GM21367 (cell line): Measurements from ENCODE around the gene OTOF.

Experiments used
- ATAC-seq: cut with Tn5 transposase; IDR thresholded peaks from one replicate; pipeline ENCODE4 v1.9.1; 2021; ENCODE audit not compliant: unreplicated experiment

OTOF gene

DNA sequence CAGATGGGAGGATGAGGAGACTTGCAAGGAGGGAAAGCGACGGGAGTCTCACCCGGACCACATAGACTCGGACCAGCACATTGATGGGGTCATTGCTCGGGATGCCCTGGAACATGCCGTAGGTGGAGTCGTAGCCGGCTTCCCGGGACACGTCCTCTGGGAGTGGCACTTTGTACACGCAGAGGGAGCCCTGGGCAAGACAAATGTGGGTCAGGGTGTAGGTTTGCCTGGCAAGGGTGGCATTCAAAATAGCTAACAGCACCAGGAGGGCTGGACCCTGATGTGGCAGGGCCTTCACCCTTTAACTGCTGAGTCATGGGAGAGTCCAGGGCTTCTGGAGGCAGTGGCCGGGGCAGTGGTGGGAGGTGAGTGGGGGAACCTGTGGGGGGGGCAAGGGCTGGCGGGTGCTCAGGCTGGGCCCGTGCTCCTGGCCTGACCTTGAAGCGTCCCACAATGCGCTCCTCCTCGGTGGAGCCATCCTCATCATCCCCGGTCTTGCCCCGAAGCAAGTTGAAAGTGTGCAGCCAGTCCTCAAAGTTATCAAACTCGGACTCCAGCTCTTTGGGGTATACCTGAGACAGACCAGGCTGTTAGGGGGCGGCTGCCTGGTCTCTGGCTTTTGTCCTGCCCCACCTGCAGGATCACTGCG, 11.1 kb downstream of the OTOF start:
- no peak for ATAC-seq

DNA sequence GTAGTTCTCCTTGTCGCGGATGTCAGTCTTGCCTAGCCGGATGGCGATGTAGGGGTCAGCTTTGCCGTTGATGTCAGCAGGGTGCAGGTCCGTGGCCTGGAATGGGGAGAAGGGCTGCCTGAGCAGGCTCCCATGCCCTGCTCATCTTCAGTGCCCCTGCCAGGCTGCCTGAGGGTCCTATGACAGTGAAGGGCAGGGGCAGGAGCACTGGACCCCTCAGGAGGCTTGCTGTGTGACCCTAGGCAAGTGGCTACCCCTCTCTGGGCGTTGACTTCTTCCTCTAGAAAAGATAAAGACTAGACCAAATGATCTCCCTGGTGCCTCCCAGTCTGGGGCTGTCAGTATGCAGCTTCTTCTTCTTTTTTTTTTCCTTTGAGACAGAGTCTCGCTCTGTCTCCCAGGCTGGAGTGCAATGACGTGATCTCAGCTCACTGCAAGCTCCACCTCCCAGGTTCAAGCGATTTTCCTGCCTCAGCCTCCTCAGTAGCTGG, 11.9 kb downstream of the OTOF start:
- ATAC-seq, result no peak

DNA sequence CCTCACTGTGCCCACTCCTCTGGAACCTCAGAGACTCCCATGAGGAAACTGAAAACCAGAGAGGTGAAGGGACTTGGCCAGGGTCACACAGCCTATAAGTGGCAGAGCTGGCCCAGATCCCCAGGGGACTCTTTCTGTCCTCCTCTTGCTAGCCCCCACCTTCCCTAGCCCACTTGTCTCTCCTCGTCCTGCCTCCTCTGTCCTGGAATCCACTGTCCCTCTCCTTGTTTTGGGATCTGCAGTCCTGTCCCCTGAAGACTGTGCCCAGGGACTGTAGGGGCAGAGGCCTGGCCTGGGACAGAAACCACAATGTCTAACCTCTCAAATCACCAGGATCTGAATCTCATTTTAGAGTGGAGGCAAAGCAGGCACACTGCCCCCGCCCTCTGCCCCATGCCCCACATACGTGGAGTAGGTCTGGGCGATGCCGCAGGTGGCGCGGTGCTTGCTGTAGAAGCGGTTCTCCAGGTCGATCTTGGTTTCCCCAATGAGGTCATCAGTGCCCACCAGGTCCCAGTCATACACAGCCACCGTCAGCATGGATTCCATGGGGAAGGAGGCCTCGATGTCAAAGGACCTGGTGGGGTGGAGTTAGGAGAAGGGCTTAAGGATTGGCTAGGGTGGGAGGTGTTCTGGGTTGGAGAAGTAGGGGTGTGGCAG, 12.5 kb downstream of the OTOF start:
- no peak for ATAC-seq

DNA sequence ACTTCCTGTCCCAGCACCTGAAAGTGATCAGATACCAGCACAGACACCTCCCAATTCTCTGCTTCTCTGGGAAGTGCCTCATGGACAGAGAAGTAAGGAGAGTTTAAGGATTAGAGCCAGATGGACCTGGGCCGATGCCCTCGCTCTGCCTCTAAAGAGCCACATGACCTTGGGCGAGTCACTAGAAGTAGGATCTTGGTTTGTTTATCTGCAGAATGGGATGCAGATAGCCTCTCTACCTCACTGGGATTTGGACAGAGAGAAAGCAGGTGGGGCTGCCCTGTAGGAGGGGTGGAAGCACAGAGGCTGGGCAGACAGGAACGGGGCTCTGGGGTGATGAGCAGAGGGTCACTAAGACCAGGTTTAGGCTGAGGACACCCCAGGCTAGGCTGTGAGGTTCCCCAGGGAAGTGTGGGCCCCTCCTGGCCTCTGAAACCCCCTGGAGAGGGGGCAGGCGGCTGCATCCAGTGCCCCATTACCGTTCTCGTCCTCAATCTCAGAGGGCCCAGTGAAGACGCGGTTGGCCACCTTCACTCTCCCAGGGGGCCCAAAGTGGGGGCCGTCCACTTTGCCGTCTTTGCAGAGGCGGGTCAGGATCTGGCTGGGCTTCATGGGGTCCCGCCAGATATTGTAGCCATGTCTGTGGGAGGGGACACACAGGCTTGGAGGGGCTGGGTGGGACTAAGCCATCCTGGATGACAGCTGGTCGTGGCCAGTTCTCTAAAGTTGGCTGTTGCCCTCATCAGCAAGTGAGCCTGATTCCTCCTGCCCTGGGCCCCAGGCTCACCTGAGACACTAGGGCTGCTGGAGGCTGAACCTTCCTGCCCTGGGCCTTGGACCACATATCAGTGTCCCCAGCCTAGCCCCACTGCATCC, 13.3 kb downstream of the OTOF start:
- no peak for ATAC-seq

DNA sequence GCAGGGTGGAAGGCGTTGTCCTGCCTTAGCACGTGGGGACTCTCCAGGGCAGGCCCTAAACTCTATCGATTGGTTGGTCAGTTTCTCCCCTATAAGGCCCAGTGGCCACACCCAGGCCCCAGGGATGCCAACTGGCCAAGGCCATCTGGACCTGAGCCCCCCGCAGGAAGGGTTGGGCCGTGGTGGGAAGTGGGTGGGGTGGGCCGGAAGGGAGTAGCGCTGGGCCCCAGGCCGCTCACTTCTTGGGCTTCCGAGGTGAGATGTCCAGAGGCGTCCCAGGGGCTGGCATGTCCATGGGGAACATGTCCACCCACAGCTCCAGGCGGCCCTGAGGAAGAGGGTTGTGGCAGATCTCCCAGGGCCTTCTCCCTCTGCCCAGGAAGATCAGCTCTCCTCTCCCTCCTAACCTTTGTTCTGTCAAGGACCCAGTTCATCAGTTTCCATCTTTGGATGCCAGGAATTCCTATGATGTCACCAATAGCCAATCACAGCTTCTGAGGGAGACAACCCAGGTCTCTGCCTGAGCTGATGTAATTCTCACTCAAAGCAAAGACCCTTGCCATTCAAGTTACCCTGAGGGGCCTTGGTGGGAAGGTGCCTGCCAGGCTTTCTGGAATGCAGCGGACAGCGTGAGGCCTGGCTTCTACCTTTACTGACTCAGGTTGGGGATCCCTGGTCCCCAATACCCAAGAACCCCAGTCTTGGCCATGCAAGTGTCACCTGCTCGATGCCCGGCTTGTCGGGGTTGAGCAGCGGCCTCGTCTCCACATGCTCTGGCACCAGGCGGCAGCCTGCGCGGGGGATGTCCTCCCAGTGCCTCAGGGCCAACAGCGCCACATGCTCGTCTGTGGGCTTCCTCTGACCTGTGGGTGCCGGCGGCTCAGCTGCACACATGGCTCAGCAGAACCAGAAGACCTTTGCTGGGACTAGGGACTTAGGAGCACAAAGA, 14.4 kb downstream of the OTOF start:
- no peak for ATAC-seq

DNA sequence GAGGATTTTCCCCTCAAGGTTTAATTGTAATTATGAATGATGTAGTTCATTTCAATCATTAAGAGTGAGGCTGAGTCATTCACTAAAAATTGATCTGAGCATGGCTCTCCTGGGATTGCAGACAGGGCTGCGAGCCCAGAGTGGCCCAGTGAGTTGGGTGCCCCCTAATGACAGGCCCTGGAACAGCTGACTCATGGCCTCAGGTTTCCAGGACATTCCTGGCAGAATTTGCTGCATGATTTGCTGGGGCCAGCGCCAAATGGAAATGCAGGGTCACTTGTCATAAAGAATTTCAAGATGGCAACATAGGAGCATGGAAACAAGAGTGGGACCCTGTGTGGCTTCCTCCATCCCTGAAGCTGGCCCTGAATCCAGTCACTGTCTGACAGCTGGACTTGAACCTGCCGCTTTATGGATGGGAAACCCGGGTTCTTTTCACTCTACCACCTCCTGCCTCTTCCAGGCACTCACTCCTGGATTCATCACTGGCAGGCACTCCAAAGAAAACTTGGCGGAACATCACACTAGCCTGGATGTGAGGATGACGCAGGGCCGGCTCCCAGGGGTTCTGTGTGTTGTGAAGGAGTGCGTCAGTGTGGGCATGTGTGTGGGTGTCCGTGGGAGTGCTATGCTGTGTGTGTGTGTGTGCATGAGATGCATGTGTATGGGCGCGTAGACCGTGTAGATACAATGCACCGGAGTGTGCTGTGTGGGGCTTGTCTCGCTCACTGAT, 15.2 kb downstream of the OTOF start:
- ATAC-seq, result no peak

DNA sequence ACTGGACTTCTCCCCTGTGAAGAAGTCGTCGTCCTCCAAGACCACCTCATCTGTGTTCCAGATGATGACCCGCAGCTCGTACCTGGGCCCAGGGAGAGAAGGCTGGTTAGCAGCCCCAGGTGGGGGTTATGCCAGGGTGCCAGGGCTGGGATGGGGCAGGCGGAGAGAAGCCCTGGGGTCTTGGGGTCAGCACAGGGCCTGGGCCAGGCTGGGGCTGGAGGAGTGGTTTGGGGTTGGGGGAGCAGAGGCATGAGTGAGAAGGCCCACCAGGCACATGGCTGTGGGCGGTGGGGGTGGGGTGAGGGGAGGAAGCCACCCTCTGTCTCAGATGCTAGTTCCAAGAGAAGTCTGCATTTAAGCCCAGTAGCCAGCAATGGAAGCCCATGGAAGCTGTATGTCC, 15.8 kb downstream of the OTOF start:
- no peak for ATAC-seq

DNA sequence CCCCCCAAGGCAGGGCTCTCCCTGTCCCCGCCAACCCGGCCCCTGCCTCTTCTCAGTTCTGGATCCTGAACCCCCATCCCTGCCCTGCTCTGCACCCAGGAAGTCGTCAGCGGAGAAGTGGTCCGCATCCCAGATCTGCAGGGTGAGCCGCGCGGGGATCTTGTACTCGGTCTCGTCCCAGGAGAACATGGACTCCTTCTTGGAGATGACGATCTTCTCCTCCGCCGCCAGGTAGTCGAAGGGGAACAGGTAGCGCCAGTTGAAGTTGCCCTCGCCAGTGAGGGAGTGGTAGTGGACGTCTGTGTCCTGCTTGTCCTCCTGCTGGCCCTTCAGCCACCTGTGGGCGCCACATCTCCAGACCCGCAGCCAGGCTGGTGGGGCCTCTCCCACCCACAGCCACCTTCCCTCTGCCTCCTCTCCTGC, 16.3 kb downstream of the OTOF start:
- ATAC-seq, result no peak

DNA sequence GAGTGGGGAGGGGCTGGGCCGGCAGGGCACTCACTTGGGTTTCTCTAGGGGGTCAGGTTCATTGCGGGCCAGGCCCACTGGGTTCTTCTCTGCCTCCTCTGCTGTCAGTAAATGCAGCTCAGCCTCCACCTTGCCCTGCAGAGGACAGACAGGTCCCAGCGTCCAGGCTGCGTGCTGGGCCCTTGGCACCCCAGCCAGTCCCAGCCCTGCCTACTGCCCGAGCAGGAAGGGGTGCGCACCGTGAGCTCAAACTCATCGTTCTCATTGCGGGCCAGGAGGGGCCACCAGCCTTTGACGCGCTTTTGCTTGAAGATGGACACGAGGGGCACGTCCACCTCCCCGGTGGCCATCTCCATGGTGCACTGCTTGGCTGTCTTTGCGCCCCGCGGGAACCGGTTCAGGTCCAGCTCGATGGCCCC, 17.3 kb downstream of the OTOF start:
- ATAC-seq, result no peak

DNA sequence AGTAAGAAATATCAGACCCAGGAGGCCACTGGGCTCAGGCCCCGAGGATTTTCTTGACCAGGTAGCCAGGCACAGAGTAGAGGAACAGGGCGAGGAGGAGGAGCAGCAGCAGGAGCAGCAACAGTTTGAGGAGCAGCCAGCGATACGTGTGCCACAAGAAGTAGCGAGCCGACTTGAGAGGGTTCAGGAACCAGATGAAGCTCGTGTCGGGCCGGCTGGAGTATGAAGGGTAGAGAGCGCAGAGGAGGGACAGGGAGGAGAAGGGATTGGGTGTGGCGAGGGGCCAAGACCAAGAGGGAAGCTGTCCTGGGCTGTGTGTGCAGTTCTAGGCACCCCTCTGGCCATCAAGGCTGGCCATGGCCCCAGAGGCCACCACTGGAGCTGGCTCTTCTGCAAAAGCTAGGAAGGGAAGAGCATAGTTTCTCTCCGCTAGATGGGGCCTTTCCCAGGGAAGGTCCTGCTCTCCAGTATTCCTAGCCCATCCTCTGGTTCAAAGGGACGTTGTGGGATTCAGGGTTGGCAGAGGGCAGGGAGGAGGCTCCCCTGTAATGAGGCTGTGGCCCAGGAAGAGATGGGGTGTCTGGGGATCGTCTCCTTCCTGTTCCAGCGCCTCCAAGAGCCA, 17.8 kb downstream of the OTOF start:
- ATAC-seq, result no peak

DNA sequence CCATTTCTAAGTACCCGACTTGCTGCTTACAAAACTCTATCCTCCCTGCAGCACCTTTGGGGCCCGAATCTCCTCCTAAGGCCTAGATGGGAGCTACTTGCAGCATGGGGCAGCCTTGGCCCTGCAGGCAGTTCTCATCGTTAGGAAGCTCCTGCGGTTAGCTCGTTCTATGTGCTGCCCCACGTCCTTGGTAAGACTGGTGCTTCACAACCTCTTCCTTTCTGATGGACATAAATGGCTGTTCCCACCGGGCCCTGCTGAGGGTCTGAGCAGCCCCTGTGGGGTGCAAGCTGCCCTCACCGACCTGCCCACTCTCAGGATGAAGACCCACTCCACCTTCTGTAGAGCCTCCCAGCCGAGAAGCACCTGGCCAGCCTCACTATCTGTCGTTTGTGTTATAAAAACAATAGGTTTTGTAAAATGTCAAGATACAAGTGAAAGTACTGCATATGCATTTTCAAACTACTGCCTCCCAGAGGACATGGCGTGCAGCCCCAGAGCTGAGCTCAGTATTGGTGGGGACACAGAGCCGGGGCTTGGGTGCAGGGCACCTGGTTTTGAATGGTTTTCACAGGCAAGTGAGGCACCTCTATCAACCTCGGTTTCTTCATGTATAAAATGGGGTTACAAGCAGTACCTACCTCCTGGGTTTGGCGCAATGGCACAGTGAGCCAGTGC, 19.4 kb downstream of the OTOF start:
- no peak for ATAC-seq

DNA sequence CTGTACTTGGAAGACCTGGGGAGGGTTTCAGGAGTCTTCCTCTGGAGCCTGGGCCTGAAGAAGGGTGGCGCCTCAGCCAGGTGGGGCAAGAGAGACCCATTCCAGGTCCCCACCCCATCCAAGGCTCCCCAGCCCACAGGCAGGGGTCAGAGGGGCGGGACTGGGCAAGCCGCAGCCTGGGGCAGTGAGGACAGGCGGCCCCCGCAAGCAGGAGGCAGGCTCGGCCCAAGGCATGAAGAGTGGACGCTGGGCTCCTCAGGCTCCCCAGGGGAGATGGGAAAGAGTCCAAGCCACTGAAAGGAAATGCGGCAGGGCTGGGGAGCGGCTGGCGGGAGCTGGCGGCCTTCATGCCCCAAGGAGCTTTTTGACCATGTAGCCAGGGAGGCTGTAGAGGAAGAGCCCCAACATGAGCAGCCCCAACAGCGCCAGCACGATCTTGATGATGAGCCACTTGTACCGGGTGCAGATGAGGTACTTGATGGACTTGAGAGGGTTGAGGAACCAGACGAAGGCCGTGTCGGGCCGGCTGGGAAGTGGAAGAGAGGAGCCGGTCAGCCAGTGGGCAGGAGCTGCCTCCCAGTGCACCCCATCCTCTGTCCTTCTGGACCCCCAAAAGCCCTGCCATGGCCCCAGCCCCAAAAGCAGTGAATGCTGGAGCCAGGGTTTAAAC, 20.1 kb downstream of the OTOF start:
- no peak for ATAC-seq

DNA sequence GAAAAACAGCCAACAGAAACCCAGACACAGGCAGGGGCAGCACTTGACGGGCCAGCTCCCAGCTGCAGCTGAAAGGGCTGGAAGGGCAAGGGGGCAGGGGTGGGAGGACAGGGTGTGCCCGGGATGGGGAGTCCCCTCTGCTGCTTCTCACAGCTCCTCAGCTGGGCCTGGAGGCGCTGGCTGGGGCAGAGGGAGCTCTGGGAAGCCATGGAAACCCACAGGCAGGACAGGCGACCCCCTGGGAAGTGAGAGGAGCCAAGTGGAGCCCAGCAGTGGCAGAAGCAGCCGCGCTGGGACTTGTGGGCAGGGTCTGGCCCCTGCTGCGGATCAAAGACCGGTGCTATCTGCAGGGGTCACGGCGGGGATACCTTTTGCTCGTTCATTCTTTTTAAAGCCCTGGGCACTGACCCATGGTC, 20.7 kb downstream of the OTOF start:
- no peak for ATAC-seq

DNA sequence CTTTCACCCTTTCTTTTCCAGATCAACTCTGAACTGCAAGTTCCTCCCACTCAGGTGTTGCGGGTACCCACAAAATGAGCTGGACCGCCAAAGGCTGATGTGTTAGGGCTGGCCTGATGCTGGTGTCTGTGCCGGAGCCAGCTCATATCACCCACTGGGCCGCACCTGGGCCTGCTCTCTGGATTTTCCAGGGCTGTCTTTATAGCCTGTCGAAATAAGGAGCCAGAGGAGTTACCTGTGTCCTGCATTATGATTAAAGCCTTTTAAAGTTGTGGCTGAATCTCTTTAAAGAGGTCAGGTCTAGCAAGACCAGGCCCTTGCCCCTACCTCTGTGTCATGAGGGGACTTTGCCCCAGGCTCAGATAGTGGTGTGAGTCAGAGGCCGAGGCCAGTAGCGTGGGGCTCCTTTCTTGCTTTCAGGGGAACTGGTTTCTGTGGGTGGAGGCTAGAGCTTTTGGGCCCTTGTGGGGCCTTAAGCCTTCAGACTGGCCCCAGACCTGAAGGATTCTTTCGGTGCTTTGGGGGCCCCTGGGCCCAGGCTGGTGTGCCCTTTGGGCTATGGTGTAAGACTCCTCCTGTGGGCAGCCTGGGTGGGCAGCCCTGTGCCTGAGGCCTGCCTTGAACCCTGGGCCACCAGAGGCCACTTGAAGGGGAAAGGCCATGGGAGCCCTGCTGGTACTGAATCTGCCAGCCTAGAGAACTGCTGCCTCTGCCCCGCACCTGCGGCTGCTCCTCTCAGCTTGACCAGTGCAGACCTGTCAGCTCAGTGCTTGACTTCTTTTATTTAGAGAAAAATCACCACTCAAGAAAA, 21.3 kb downstream of the OTOF start:
- no peak for ATAC-seq

DNA sequence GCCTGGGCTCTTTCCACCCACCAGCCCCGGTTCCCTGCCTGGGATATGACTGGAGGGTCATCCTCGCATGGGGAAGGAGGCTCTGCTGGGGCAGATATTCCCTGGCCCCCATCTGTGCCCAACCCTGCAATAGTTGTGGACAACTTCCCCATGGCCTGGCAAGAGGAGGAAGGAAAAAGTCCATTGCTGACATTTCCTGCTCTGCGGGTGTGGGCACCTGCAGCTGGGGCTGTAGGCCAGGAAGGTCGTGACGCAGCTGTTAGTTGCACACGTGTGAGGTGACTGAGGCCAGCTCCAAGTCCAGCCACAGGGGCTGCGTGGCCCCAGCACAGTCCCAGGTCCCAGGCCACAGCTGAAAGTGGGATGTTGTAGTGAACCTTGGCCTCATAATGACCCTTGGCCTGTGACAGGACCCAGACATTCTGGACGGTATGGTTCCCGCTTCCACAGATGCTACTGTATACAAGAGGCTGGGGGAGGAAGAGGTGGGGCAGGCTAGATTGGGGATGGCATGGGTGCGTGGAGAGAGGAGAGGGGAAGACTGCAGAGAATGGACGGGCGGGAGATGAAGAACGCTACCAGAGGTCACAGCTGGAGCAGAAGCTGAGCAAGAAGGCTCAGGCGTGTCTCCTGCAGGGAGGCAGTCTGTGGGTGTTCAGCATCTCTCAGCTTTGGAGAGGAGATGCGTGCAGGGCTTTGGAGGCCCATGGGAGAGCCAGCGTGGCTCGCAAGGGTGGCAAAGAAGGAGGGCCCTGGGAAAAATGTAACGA, 22.1 kb downstream of the OTOF start:
- no peak for ATAC-seq

DNA sequence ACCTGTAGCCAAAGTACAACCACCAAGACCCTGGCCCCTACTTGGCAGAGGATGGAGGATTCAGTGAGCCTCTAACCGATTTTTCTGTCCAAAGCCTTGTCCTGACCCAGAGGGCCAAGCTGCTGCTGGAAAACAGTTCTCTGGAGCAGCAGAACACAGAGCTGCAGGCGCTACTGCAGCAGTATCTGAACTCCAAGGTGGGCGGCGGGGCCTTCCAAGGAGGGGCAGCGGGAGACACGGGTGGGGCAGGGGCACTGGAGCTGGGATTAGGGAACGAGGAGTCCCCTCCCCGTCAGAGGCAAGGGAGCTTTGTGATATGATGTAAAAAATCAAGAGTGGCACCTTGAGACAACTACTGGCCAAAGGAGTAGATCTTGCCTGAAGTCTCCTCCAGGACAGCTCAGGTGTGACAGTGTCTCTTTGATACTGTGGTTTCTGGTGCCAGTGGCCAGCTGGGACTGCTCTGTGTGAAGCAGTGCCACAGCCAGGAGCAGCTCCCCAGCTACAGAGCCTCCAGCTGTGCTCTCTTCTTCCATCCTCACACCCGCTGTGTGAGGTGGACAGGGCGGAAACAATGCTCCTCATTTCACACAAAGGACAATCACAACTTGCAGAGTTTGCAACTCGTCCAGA, 22.8 kb downstream of the OTOF start:
- ATAC-seq, result no peak
